Cardiac septum (tissue), 1 donor: ENCODE results near the gene STAC. TPM values are rescaled to one million over a fixed set of nuclear protein-coding genes. Genes with fewer than 3 reads are reported as not detected.

Source experiments
- DNase-seq: peaks from one replicate; pipeline ENCODE4 v3.0.0-alpha.2; 2020; ENCODE audit warnings: low spot score
- intact Hi-C: fragments of 100-400 bp; cut with DNase I; formaldehyde crosslinking; loops from one replicate; pipeline ENCODE4 v1.14.0; 2022
- long read RNA-seq: library from polyadenylated mRNA; unstranded; transcript quantifications from one replicate; pipeline ENCODE4 v2.0.0, GENCODE V29; 2021
- total RNA-seq: library from RNA; stranded (reverse); fragmentation: NEBNext Ultra II Directional; extraction: Animal tissue kit (Norgen Biotek cat#: 25700); gene quantifications from one replicate; pipeline ENCODE4 v1.2.1, GENCODE V29; 2021
- donor health status: DM: no; HTN: no; CAD: no.

Gene STAC
- 0.51 TPM for total RNA-seq
- long read RNA-seq, partial matches to known transcripts = 1 of 1 reads
- long read RNA-seq, other reads (novel, unspliced or antisense) = 0 of 1 reads

- no peak for DNase-seq
- intact Hi-C loops = no loop called here
These were observed at the start of gene STAC for GRCh38 chr3:36380221-36381031. Gene STAC, plus strand, starts transcription at chr3:36380504. Its CDS starts 140 bp downstream, at chr3:36380644.

GRCh38 chr3:36332139-36332538, 48.2 kb upstream of the STAC start:
- intact Hi-C loops = no loop called here
- DNase-seq = no peak

GRCh38 chr3:36362216-36362615, 18.1 kb upstream of the STAC start:
- no peak for DNase-seq
- intact Hi-C loops = no loop called here

GRCh38 chr3:36362973-36363372, 17.3 kb upstream of the STAC start:
- intact Hi-C loops = no loop called here
- no peak for DNase-seq

DNA sequence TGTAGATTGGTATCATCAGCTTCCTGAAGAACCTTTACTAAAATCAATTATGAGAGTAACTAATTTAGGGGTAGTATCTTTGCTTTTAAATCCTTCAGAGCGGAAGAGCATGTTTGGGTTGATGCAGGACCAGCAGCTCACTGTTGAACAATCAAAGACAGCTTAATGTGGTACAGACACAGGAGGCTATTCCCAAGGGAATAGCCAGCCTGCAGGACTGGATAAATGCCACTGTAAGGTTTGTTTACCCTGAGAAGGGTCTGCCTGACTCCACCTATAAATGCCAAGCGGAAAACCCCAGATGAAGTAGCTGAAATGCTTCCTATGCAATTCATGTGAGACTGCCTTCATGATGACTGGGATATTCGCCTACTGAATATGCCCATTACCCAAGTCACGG, 16.0 kb upstream of the STAC start:
- DNase-seq = no peak
- intact Hi-C loops = no loop called here

DNA sequence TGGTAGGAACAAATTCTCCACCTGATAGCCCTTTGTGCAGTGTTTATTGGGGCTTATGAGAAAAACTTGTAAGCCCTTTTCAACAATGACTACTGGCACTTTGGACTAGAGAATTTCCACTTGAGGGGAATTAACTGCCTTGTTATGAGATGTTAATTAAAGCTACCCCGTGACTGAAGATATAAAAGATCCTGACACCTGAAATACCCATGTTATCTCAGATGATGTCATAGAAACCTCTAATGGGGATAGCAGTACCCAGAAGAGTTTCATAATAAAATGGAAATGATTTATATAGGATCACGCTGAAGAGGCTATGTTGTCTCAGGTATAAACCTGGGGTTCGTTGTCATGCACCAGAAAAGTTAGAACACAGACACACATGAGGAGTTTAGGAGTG, 14.5 kb upstream of the STAC start:
- intact Hi-C loops = no loop called here
- no peak for DNase-seq

DNA sequence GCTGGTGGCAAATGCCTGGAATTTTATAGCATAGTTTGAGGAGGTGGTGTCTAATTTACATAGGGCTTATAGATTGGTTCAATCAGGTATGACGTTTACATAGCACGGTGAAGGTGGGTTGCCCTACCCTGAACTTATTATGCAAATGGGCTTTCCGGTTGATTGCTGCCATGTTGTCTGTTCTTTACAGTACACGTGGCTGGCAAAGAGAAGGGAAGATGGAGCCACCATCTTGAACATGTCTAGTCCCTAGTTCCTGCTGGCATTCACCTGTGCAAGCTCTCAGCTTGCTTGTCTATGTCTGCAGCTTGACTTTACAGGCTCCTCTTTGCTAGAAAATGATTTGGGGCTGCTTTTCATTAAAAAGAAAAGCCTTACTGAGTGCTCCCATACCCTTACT, 14.0 kb upstream of the STAC start:
- intact Hi-C loops = no loop called here
- DNase-seq = no peak

GRCh38 chr3:36367912-36368573, 12.3 kb upstream of the STAC start:
- intact Hi-C loops = no loop called here
- no peak for DNase-seq

GRCh38 chr3:36372534-36372935, 7.8 kb upstream of the STAC start:
- intact Hi-C loops = no loop called here
- DNase-seq = no peak

DNA sequence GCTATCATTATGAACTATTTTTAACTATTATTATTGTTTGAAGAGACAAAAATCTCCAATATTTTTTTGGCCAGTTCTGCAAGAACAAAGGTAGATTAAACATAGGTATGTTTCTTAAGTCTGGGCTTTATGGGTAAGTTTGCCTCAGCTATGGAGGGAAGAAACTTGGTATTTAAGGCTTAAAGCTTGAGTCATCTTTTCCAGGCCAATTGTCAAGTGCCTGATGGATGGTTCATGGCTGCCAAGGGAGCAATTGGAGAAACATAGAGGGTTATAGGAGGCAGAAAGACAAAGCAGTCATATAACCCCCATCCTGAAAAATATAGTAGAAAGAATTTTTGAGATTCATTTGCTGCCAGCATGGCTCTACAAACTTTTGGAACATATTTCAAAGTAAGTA, 7.2 kb upstream of the STAC start:
- intact Hi-C loops = no loop called here
- no peak for DNase-seq

DNA sequence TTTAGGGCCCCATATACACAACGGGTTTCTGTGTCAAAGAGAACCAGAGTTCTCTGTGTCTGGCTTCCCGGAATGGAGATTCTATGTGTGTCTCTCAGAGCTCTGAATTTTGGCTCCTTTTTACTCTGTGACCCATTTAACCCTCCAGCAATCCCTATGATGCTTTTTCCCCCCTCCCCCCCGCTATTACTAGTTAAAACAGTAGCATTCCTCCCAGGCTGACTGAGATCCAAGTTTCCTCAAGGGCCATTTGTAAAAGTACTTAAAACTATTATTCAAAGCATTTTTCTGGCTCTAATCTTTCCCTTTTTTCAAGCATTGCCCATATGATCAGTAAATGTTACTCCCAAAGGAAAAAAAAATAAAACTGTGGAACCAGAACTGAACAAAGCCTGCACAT, 6.6 kb upstream of the STAC start:
- DNase-seq = no peak
- intact Hi-C loops = no loop called here

- intact Hi-C loops = no loop called here
These were observed 458 bp upstream of the STAC start for GRCh38 chr3:36379872-36380220.

GRCh38 chr3:36381311-36381956, 1.1 kb downstream of the STAC start:
- no peak for DNase-seq
- intact Hi-C loops = no loop called here

More at GRCh38 chr3:36379872-36380220, 458 bp upstream of the STAC start:
- DNase-seq = no peak

- DNase-seq = no peak
These were observed 13.3 kb downstream of the STAC start for GRCh38 chr3:36393563-36393962.

GRCh38 chr3:36394176-36394575, 13.9 kb downstream of the STAC start:
- no peak for DNase-seq
- intact Hi-C loops = no loop called here

More at GRCh38 chr3:36393563-36393962, 13.3 kb downstream of the STAC start:
- intact Hi-C loops = no loop called here

DNA sequence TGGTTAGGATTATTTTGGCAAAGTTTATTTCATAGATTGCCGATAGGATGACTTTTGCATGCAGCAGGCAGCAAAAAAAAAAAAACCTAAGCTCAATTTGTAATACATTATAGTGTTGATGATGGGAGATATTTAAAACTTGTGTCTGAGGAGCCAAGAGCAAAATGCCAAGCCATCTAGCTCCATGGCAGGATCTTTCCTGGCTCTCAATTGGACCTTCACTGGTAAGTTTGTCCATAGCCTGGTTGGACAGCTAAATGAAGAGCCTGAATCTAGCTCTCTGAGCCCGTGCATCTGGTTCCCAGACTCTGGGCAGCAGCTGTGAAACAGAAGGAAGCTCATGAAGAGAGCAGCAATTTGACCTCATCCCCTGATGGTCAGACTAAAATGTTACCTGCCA, 17.5 kb downstream of the STAC start:
- intact Hi-C loops = no loop called here
- DNase-seq = no peak

- intact Hi-C loops = no loop called here
- no peak for DNase-seq
These were observed 19.6 kb downstream of the STAC start for GRCh38 chr3:36399933-36400332.

- intact Hi-C loops = no loop called here
- no peak for DNase-seq
These were observed 20.8 kb downstream of the STAC start for GRCh38 chr3:36401056-36401455.

GRCh38 chr3:36403661-36404060, 23.4 kb downstream of the STAC start:
- intact Hi-C loops = no loop called here
- no peak for DNase-seq

- DNase-seq = no peak
- intact Hi-C loops = no loop called here
These were observed 24.9 kb downstream of the STAC start for GRCh38 chr3:36405190-36405589.

DNA sequence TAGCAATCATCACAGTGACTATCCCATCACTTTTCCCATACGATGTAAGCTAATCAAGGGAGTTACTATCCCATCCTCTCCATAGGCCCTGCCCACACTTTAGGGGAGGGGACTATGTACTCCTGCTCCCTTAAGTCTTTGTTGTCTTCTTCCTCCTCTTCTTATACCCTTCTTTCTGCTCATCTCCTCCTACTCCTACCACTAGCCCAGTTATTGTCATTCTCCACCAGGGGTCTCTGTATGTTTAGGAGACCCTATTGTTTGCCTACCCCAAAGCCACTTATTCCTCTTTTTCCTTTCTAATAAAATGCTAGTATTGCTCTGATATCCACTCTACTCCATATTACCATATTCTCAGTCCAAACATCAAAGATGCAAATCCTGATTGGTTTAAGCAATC, 27.8 kb downstream of the STAC start:
- no peak for DNase-seq
- intact Hi-C loops = no loop called here
